H1 (cell line): ENCODE measurements around the gene SLC26A4. TPM values are rescaled to one million over a fixed set of nuclear protein-coding genes. Genes with fewer than 3 reads are reported as not detected.

ENCODE experiments used
- CTCF ChIA-PET: fragments of 300-600 bp; sonication (Branson Sonifier 250); formaldehyde crosslinking; loops from one replicate; lab custom pipeline; 2021; ENCODE audit not compliant: partially characterized antibody; lab: Charles Lee
- POLR2A ChIA-PET: fragments of 300-600 bp; sonication (Branson Sonifier 250); formaldehyde crosslinking; loops from one replicate; lab custom pipeline; 2021; ENCODE audit warnings: inconsistent platforms; ENCODE audit not compliant: partially characterized antibody; lab: Charles Lee
- DNase-seq, 2 experiments: peaks; one replicate each; pipeline versions ENCODE4 v3.0.0 to v3.0.0-alpha.2; 2010 to 2022; ENCODE audit warnings: low spot score in 2 of 2, low read depth in 1 of 2, mixed read lengths in 1 of 2
- FAIRE-seq: peaks from 2 replicates; lab custom pipeline; 2011; peaks lifted over from hg19 to GRCh38; lab: Jason Lieb, UNC
- H2AFZ ChIP-seq: 2 replicates; pipeline ENCODE4 v1.8.1; 2012; ENCODE audit warnings: low read length, inconsistent platforms
- H2AK5ac ChIP-seq: 2 replicates; pipeline ENCODE4 v1.6.1; 2013; ENCODE audit warnings: low read depth, low read length
- H2BK120ac ChIP-seq: replicated peaks from 2 replicates; pipeline ENCODE3; 2013; ENCODE audit warnings: low read depth, low read length, inconsistent platforms
- H2BK12ac ChIP-seq: 2 replicates; pipeline ENCODE4 v1.6.1; 2013; ENCODE audit warnings: low read depth, low read length
- H2BK15ac ChIP-seq: 2 replicates; pipeline ENCODE4 v1.6.1; 2013; ENCODE audit warnings: low read length
- H2BK20ac ChIP-seq: 2 replicates; pipeline ENCODE4 v1.6.1; 2013; ENCODE audit warnings: low read length
- H2BK5ac ChIP-seq: 2 replicates; pipeline ENCODE4 v1.6.1; 2013; ENCODE audit warnings: low read depth, low read length
- H3K14ac ChIP-seq: 2 replicates; pipeline ENCODE4 v1.6.1; 2013; ENCODE audit warnings: inconsistent platforms; ENCODE audit not compliant: insufficient read length
- H3K18ac ChIP-seq: 2 replicates; pipeline ENCODE4 v1.6.1; 2013; ENCODE audit warnings: low read length; ENCODE audit errors: extremely low read depth
- H3K23ac ChIP-seq: 2 replicates; pipeline ENCODE4 v1.6.1; 2013; ENCODE audit warnings: inconsistent platforms; ENCODE audit not compliant: insufficient read length
- H3K23me2 ChIP-seq: 2 replicates; pipeline ENCODE4 v1.6.1; 2013; ENCODE audit warnings: low read depth, low read length
- H3K27ac ChIP-seq: 2 replicates; pipeline ENCODE4 v1.6.1; 2011; ENCODE audit warnings: low read depth, low read length, inconsistent platforms
- H3K27me3 ChIP-seq, 4 experiments: replicated peaks in 1 of 4; 1 replicate in 1 of 4; 2 replicates in 3 of 4; pipeline versions ENCODE4 v1.6.1 to v1.8.1; 2011 to 2013; ENCODE audit warnings: low read length in 3 of 4, mild to moderate bottlenecking in 3 of 4, inconsistent platforms in 2 of 4, mixed read lengths in 2 of 4, moderate library complexity in 1 of 4; ENCODE audit not compliant: control insufficient read depth in 3 of 4, insufficient read depth in 3 of 4; ENCODE audit errors: extremely low read depth in 1 of 4
- H3K36me3 ChIP-seq, 4 experiments: 2 replicates each; pipeline versions ENCODE4 v1.6.1 to v1.8.1; 2011 to 2013; ENCODE audit warnings: mild to moderate bottlenecking in 4 of 4, low read length in 3 of 4, moderate library complexity in 2 of 4, control low read depth in 1 of 4, inconsistent platforms in 1 of 4; ENCODE audit not compliant: insufficient read depth in 4 of 4, control insufficient read depth in 2 of 4
- H3K4ac ChIP-seq: replicated peaks from 2 replicates; pipeline ENCODE3; 2013; ENCODE audit warnings: low read length, low read depth, mixed read lengths, inconsistent platforms; ENCODE audit not compliant: insufficient read length
- H3K4me1 ChIP-seq, 4 experiments: replicated peaks in 1 of 4; 1 replicate in 1 of 4; 2 replicates in 3 of 4; pipeline versions ENCODE4 v1.6.1 to v1.8.1; 2011 to 2013; ENCODE audit warnings: low read length in 3 of 4, inconsistent platforms in 2 of 4, mixed read lengths in 1 of 4; ENCODE audit not compliant: insufficient read depth in 4 of 4, control insufficient read depth in 3 of 4
- H3K4me2 ChIP-seq, 2 experiments: 2 replicates each; pipeline versions ENCODE4 v1.6.1 to v1.8.1; 2011 to 2013; ENCODE audit warnings: low read depth in 2 of 2, low read length in 2 of 2, control low read depth in 1 of 2, inconsistent platforms in 1 of 2, mild to moderate bottlenecking in 1 of 2; ENCODE audit not compliant: insufficient read depth in 1 of 2
- H3K4me3 ChIP-seq, 4 experiments: fragments of 200-600, 300-600 bp in 1 of 4; sonication (generic), shearing (Covaris generic), sonication (Bioruptor Twin) in 1 of 4; 2 replicates each; pipeline versions ENCODE4 v1.5.1 to v1.8.1; 2011 to 2016; ENCODE audit warnings: low read length in 4 of 4, low read depth in 3 of 4, control low read depth in 2 of 4, inconsistent platforms in 2 of 4, mild to moderate bottlenecking in 2 of 4, mixed read lengths in 1 of 4, moderate library complexity in 1 of 4; ENCODE audit not compliant: insufficient read depth in 2 of 4; ENCODE audit errors: extremely low read depth in 1 of 4
- H3K56ac ChIP-seq: replicated peaks from 2 replicates; pipeline ENCODE3; 2013; ENCODE audit warnings: low read depth, mild to moderate bottlenecking, mixed read lengths, low read length, inconsistent platforms; ENCODE audit not compliant: insufficient read length
- H3K79me1 ChIP-seq: 2 replicates; pipeline ENCODE4 v1.6.1; 2013; ENCODE audit warnings: low read depth, low read length, control low read depth
- H3K79me2 ChIP-seq, 2 experiments: 2 replicates each; pipeline versions ENCODE4 v1.6.1 to v1.8.1; 2012 to 2013; ENCODE audit warnings: low read length in 2 of 2, mild to moderate bottlenecking in 2 of 2, inconsistent platforms in 1 of 2; ENCODE audit not compliant: insufficient read depth in 2 of 2, control insufficient read depth in 1 of 2
- H3K9ac ChIP-seq, 4 experiments: replicated peaks in 1 of 4; 1 replicate in 1 of 4; 2 replicates in 3 of 4; pipeline versions ENCODE4 v1.6.1 to v1.8.1; 2011 to 2013; ENCODE audit warnings: low read depth in 3 of 4, low read length in 3 of 4, control low read depth in 2 of 4, mild to moderate bottlenecking in 2 of 4, moderate library complexity in 2 of 4, inconsistent platforms in 1 of 4; ENCODE audit errors: extremely low read depth in 1 of 4
- H3K9me3 ChIP-seq, 2 experiments: 2 replicates each; pipeline versions ENCODE4 v1.6.1 to v1.8.1; 2012 to 2013; ENCODE audit warnings: mild to moderate bottlenecking in 2 of 2, moderate library complexity in 2 of 2, control low read depth in 1 of 2, inconsistent platforms in 1 of 2, low read depth in 1 of 2, low read length in 1 of 2, mixed read lengths in 1 of 2; ENCODE audit not compliant: insufficient read depth in 2 of 2
- H4K20me1 ChIP-seq, 2 experiments: replicated peaks in 1 of 2; 2 replicates each; pipeline versions ENCODE3 to v1.8.1; 2011 to 2013; ENCODE audit warnings: inconsistent platforms in 2 of 2, low read length in 2 of 2, mild to moderate bottlenecking in 1 of 2; ENCODE audit not compliant: insufficient read depth in 2 of 2, control insufficient read depth in 1 of 2
- H4K5ac ChIP-seq: 2 replicates; pipeline ENCODE4 v1.6.1; 2013; ENCODE audit warnings: low read length, low read depth, mixed read lengths, inconsistent platforms; ENCODE audit not compliant: insufficient read length
- H4K8ac ChIP-seq: 2 replicates; pipeline ENCODE4 v1.8.0; 2013; ENCODE audit warnings: mild to moderate bottlenecking, moderate library complexity, low read length, inconsistent platforms; ENCODE audit not compliant: insufficient read depth; ENCODE audit errors: extremely low read depth
- H4K91ac ChIP-seq: replicated peaks from 2 replicates; pipeline ENCODE3; 2013; ENCODE audit warnings: low read length, mixed read lengths, inconsistent platforms; ENCODE audit not compliant: insufficient read length
- BACH1 ChIP-seq: IDR thresholded peaks from 2 replicates; pipeline ENCODE4 v1.6.1; 2012; ENCODE audit warnings: low read length, improper control_type of control experiment
- BCL11A ChIP-seq, 2 experiments: IDR thresholded peaks; one replicate each; pipeline ENCODE4 v1.6.1; 2011; ENCODE audit warnings: low read depth in 2 of 2, low read length in 2 of 2, mild to moderate bottlenecking in 2 of 2
- CBX5 ChIP-seq: fragments of 300-800, 300-1000 bp; sonication (generic); IDR thresholded peaks from 2 replicates; pipeline ENCODE4 v1.7.1; 2016; ENCODE audit warnings: antibody characterized with exemption, low read length, low read depth
- CEBPB ChIP-seq: IDR thresholded peaks from 2 replicates; pipeline ENCODE4 v1.6.1; 2012; ENCODE audit warnings: low read depth, low read length
- EP300 ChIP-seq, 2 experiments: IDR thresholded peaks; 1 replicate in 1 of 2; 2 replicates in 1 of 2; pipeline ENCODE4 v1.6.1; 2011 to 2012; ENCODE audit warnings: low read depth in 2 of 2, low read length in 2 of 2, mild to moderate bottlenecking in 2 of 2, borderline replicate concordance in 1 of 2, inconsistent platforms in 1 of 2, moderate library complexity in 1 of 2
- EZH2 ChIP-seq: fragments of 200-600 bp; sonication (generic); IDR thresholded peaks from 2 replicates; pipeline ENCODE4 v1.7.1; 2012; ENCODE audit warnings: low read depth, mild to moderate bottlenecking, moderate library complexity, low read length, inconsistent platforms; ENCODE audit not compliant: severe bottlenecking
- GABPA ChIP-seq: IDR thresholded peaks from 2 replicates; pipeline ENCODE4 v1.6.1; 2011; ENCODE audit warnings: mild to moderate bottlenecking, low read length, moderate library complexity, borderline replicate concordance; ENCODE audit not compliant: insufficient read depth
- HDAC2 ChIP-seq, 2 experiments: fragments of 300-600 bp in 1 of 2; sonication (generic) in 1 of 2; IDR thresholded peaks; 2 replicates each; pipeline ENCODE4 v1.6.1; 2011 to 2012; ENCODE audit warnings: low read depth in 2 of 2, low read length in 2 of 2, mild to moderate bottlenecking in 2 of 2, moderate library complexity in 2 of 2, borderline replicate concordance in 1 of 2, inconsistent platforms in 1 of 2
- KDM5A ChIP-seq: fragments of 200-600 bp; IDR thresholded peaks from 2 replicates; pipeline ENCODE4 v1.7.1; 2012; ENCODE audit warnings: mild to moderate bottlenecking, low read length, inconsistent platforms, mixed read lengths
- RFX5 ChIP-seq: IDR thresholded peaks from 2 replicates; pipeline ENCODE4 v1.6.1; 2011; ENCODE audit warnings: low read depth, low read length, improper control_type of control experiment, borderline replicate concordance
- SAP30 ChIP-seq: fragments of 300-600 bp; sonication (generic); IDR thresholded peaks from 2 replicates; pipeline ENCODE4 v1.7.1; 2012; ENCODE audit warnings: low read length, moderate library complexity, mild to moderate bottlenecking, inconsistent platforms; ENCODE audit not compliant: insufficient read depth, insufficient replicate concordance
- SP1 ChIP-seq: IDR thresholded peaks from 2 replicates; pipeline ENCODE4 v1.6.1; 2011; ENCODE audit warnings: low read depth, low read length
- TAF1 ChIP-seq: IDR thresholded peaks from 2 replicates; pipeline ENCODE4 v1.6.1; 2011; ENCODE audit warnings: mild to moderate bottlenecking, low read depth, low read length
- TBP ChIP-seq: IDR thresholded peaks from 2 replicates; pipeline ENCODE4 v1.6.1; 2011; ENCODE audit warnings: low read depth, low read length, improper control_type of control experiment
- ZNF274 ChIP-seq: IDR thresholded peaks from 2 replicates; pipeline ENCODE4 v1.7.0; 2012; ENCODE audit warnings: low read length, borderline replicate concordance; ENCODE audit errors: extremely low read depth
- WGBS, 2 experiments: shearing (Covaris generic) in 1 of 2; methylation state at CpG; one replicate each; pipeline versions ENCODE4 v1.1.6 to v1.1.7; 2013 to 2015; ENCODE audit warnings: low lambda C conversion rate in 2 of 2, mixed read lengths in 2 of 2, inconsistent platforms in 1 of 2, low coverage in 1 of 2, missing lambda C conversion rate in 1 of 2; ENCODE audit not compliant: insufficient replicate concordance in 2 of 2, insufficient coverage in 1 of 2, insufficient read length in 1 of 2; ENCODE audit errors: extremely low coverage in 1 of 2, missing lambda C conversion rate in 1 of 2; 5-methylcytosine and 5-hydroxymethylcytosine counted together
- polyA plus RNA-seq, 7 experiments: library from polyadenylated mRNA; depleted of rRNA in 3 of 7; stranded (reverse) in 5 of 7; unstranded in 2 of 7; fragments of >200 nt in 5 of 7; fragments of 200-250 nt in 2 of 7; gene quantifications; 1 replicate in 5 of 7; 2 replicates in 1 of 7; 4 replicates in 1 of 7; pipeline versions ENCODE4 v1.2.1 to v1.2.3, GENCODE V29; 2011 to 2013; ENCODE audit warnings: missing spikeins in 2 of 7, mixed read lengths in 2 of 7
- total RNA-seq: library from RNA; stranded (reverse); fragmentation: NEBNext Ultra II Directional; extraction: Animal tissue kit (Norgen Biotek cat#: 25700); gene quantifications from 2 replicates; pipeline ENCODE4 v1.2.1, GENCODE V29; 2021

SLC26A4 gene
- total and polyA plus RNA-seq, 2 of the 8 experiments (the other 6 are each of a cell fraction or from before 2014, with no cell fraction given) = 0.11 to 0.35 TPM

DNA sequence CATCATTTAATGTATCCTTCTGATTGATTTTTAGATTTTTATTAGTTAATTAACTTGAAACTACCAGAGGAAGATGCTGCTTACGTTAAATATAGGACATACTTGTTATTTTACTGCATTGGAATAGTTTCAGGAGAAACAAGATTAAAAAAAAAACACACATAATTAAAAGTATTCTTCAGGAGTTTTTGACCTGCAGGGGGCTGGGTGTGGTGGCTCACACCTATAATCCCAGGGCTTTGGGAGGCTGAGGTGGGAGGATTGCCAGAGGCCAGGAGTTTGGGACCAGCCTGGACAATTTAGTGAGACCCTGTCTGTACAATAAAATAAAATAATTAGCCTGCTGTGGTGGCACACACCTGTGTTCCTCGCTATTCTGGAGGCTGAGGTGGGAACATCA lies 94.0 kb downstream of the SLC26A4 start:
- peaks cover 2 to 11% of the 10 kb centered on the region in 2 experiments for H4K20me1 ChIP-seq
- no peak overlapping the region for H3K4me2 ChIP-seq
- H3K9ac ChIP-seq = no peak overlapping the region
- no peak overlapping the region for H3K14ac ChIP-seq
- H3K36me3 ChIP-seq = peaks cover 9 to 81% (median 37%) of the 10 kb centered on the region in 4 experiments; a peak in 7 of 8 replicates
- no peak overlapping the region for H2AFZ ChIP-seq
- H3K23me2 ChIP-seq = no peaks in the 10 kb centered on the region
- no peak overlapping the region for H3K27ac ChIP-seq
- no peak overlapping the region for H4K5ac ChIP-seq
- no peaks in the 10 kb centered on the region for H3K27me3 ChIP-seq
- H4K91ac ChIP-seq = no peak overlapping the region
- no peak overlapping the region for H3K18ac ChIP-seq
- DNase-seq (no peak), FAIRE-seq (no peak)
- H2BK120ac ChIP-seq = no peak overlapping the region
- H2BK15ac ChIP-seq = no peak overlapping the region
- no peak overlapping the region for H2AK5ac ChIP-seq
- H3K4me1 ChIP-seq = no peaks in the 10 kb centered on the region
- no peak overlapping the region for H4K8ac ChIP-seq
- 98% methylated on average over 2 of the region's 2 CpGs; no CpG with 5 or more reads in 1 of the 2 experiments for WGBS, 2 experiments
- no peak overlapping the region for H2BK5ac ChIP-seq
- no peak overlapping the region for H2BK12ac ChIP-seq
- H3K9me3 ChIP-seq = no peaks in the 10 kb centered on the region
- no peak overlapping the region for H2BK20ac ChIP-seq
- ChIA-PET POLR2A (no interaction called here), CTCF (no interaction called here)
- H3K79me2 ChIP-seq = peaks cover 0 to 8% of the 10 kb centered on the region in 2 experiments; a peak in 2 of 4 replicates
- H3K4me3 ChIP-seq = no peak overlapping the region
- no peak overlapping the region for H3K4ac ChIP-seq
- no peak overlapping the region for H3K56ac ChIP-seq
- H3K23ac ChIP-seq = no peak overlapping the region
- H3K79me1 ChIP-seq = peaks cover 4% of the 10 kb centered on the region; the same call in 1 of the 2 replicates
- TF ChIP-seq SP1 = no peak
- no peak for TF ChIP-seq BACH1
- no peak for TF ChIP-seq CBX5
- no peak for TF ChIP-seq EP300 (IDR thresholded peaks at IDR 0.05; ENCODE audit: borderline replicate concordance in 1 of 2, low read depth in 2 of 2, low read length in 2 of 2)
- no peak for TF ChIP-seq GABPA
- no peak for TF ChIP-seq BCL11A (IDR thresholded peaks at IDR 0.05; ENCODE audit: low read depth in 2 of 2, low read length in 2 of 2)
- no peak for TF ChIP-seq TBP
- TF ChIP-seq KDM5A = no peak
- no peak for TF ChIP-seq HDAC2 (IDR thresholded peaks at IDR 0.05; ENCODE audit: borderline replicate concordance in 1 of 2, low read depth in 2 of 2, low read length in 2 of 2)
- TF ChIP-seq SAP30 = no peak
- TF ChIP-seq RFX5 = no peak
- no peak for TF ChIP-seq EZH2
- TF ChIP-seq ZNF274 = no peak
- TF ChIP-seq TAF1 = no peak
- no peak for TF ChIP-seq CEBPB
